HG03095 (cell line): Measurements from ENCODE around the gene TAX1BP1.

Experiments
- ATAC-seq: cut with Tn5 transposase; IDR thresholded peaks from one replicate; pipeline ENCODE4 v1.9.1; 2021; ENCODE audit warnings: moderate library complexity; ENCODE audit not compliant: unreplicated experiment

Gene TAX1BP1

GRCh38 chr7:27875832-27876231 is 135.9 kb downstream of the TAX1BP1 start:
- no peak for ATAC-seq

GRCh38 chr7:27876756-27877155 is 136.8 kb downstream of the TAX1BP1 start:
- ATAC-seq, result no peak
